Liver (tissue), 9 donors: ENCODE data around the gene HNRNPH3. TPM values are rescaled to one million over a fixed set of nuclear protein-coding genes. Genes with fewer than 3 reads are reported as not detected.

Source experiments
- DNase-seq: peaks from one replicate; pipeline ENCODE4 v3.0.0-alpha.2; 2017; ENCODE audit warnings: low spot score
- H3K27ac ChIP-seq, 2 donors: one replicate each; pipeline ENCODE4 v1.7.0; 2013; ENCODE audit warnings: inconsistent platforms in 2 of 2, low read length in 2 of 2, control low read depth in 1 of 2, low read depth in 1 of 2, mild to moderate bottlenecking in 1 of 2
- H3K27me3 ChIP-seq, 4 donors: one replicate each; pipeline versions ENCODE4 v1.6.1 to v1.7.0; 2013; ENCODE audit warnings: low read length in 3 of 4, inconsistent platforms in 1 of 4, mild to moderate bottlenecking in 1 of 4, moderate library complexity in 1 of 4; ENCODE audit not compliant: control insufficient read depth in 4 of 4, insufficient read depth in 4 of 4
- H3K36me3 ChIP-seq, 4 donors: one replicate each; pipeline versions ENCODE4 v1.6.1 to v1.7.0; 2013; ENCODE audit warnings: low read length in 3 of 4, mild to moderate bottlenecking in 3 of 4, low read depth in 1 of 4, moderate library complexity in 1 of 4; ENCODE audit not compliant: control insufficient read depth in 4 of 4, insufficient read depth in 3 of 4
- H3K4me1 ChIP-seq, 4 donors: one replicate each; pipeline versions ENCODE4 v1.6.1 to v1.7.0; 2013; ENCODE audit warnings: low read length in 3 of 4, mild to moderate bottlenecking in 3 of 4, moderate library complexity in 1 of 4; ENCODE audit not compliant: control insufficient read depth in 4 of 4, insufficient read depth in 4 of 4
- H3K4me3 ChIP-seq, 3 donors: one replicate each; pipeline versions ENCODE4 v1.6.1 to v1.7.0; 2013; ENCODE audit warnings: low read length in 3 of 3, control low read depth in 1 of 3, low read depth in 1 of 3, mild to moderate bottlenecking in 1 of 3
- H3K9ac ChIP-seq, 2 donors: one replicate each; pipeline ENCODE4 v1.7.0; 2013; ENCODE audit warnings: low read length in 2 of 2, mild to moderate bottlenecking in 2 of 2, moderate library complexity in 2 of 2, control low read depth in 1 of 2, low read depth in 1 of 2
- H3K9me3 ChIP-seq, 4 donors: one replicate each; pipeline versions ENCODE4 v1.6.1 to v1.7.0; 2013; ENCODE audit warnings: low read length in 3 of 4; ENCODE audit not compliant: control insufficient read depth in 4 of 4
- FOXA1 ChIP-seq: IDR thresholded peaks from 2 replicates; pipeline ENCODE4 v1.6.1; 2016; ENCODE audit warnings: antibody characterized with exemption
- FOXA2 ChIP-seq: IDR thresholded peaks from 2 replicates; pipeline ENCODE4 v1.6.1; 2016; ENCODE audit warnings: antibody characterized with exemption
- GABPA ChIP-seq, 2 donors: IDR thresholded peaks in 1 of 2; conservative IDR thresholded peaks in 1 of 2; 2 replicates each; pipeline ENCODE4 v1.6.1; 2016; ENCODE audit warnings: antibody characterized with exemption in 2 of 2, mild to moderate bottlenecking in 1 of 2, moderate library complexity in 1 of 2
- HNF4A ChIP-seq, 2 donors: conservative IDR thresholded peaks; 2 replicates each; pipeline ENCODE4 v1.6.1; 2016; ENCODE audit warnings: antibody characterized with exemption in 2 of 2, mild to moderate bottlenecking in 2 of 2
- HNF4G ChIP-seq: IDR thresholded peaks from 2 replicates; pipeline ENCODE4 v1.6.1; 2016; ENCODE audit warnings: antibody characterized with exemption
- RAD21 ChIP-seq, 2 donors: IDR thresholded peaks; 2 replicates each; pipeline ENCODE4 v1.6.1; 2016; ENCODE audit warnings: antibody characterized with exemption in 2 of 2, mild to moderate bottlenecking in 2 of 2
- RXRA ChIP-seq, 2 donors: IDR thresholded peaks; 2 replicates each; pipeline ENCODE4 v1.6.1; 2017 to 2018; ENCODE audit warnings: antibody characterized with exemption in 2 of 2, mild to moderate bottlenecking in 1 of 2
- SP1 ChIP-seq: IDR thresholded peaks from 2 replicates; pipeline ENCODE4 v1.6.1; 2018; ENCODE audit warnings: antibody characterized with exemption, mild to moderate bottlenecking
- TAF1 ChIP-seq: conservative IDR thresholded peaks from 2 replicates; pipeline ENCODE4 v1.6.1; 2016; ENCODE audit warnings: antibody characterized with exemption, mild to moderate bottlenecking
- YY1 ChIP-seq: IDR thresholded peaks from 2 replicates; pipeline ENCODE4 v1.6.1; 2016; ENCODE audit warnings: antibody characterized with exemption, mild to moderate bottlenecking
- WGBS: extraction: QIAGEN DNeasy Blood & Tissue Kit; methylation state at CpG from one replicate; pipeline ENCODE4 v1.1.7; 2013; 5-methylcytosine and 5-hydroxymethylcytosine counted together
- polyA plus RNA-seq, 2 donors: library from polyadenylated mRNA; stranded (reverse) in 1 of 2; unstranded in 1 of 2; fragments of 200-250 nt in 1 of 2; fragments of >200 nt in 1 of 2; fragmentation: Nextera tagmentation in 1 of 2; extraction: Ambion mirVana in 1 of 2; gene quantifications; one replicate each; pipeline versions ENCODE4 v1.2.1 to v1.2.3, GENCODE V29; 2013 to 2015
- total RNA-seq, 2 donors: library from RNA; depleted of rRNA; stranded (reverse); fragments of >200 nt; gene quantifications; one replicate each; pipeline ENCODE4 v1.2.3, GENCODE V29; 2014
- TF ChIP-seq, protein P1 (sequence below): IDR thresholded peaks from 2 replicates; pipeline ENCODE4 v1.6.1; 2016; ENCODE audit warnings: antibody characterized with exemption
- TF ChIP-seq, protein P2 (sequence below): fragments of 150-350 bp; IDR thresholded peaks from 2 replicates; pipeline ENCODE4 v1.5.1; 2017; ENCODE audit warnings: improper control_type of control experiment, low read depth, low read length; ENCODE audit not compliant: missing input control
- donor health status: healthy.
- donor health status: healthy.
- donor health status: healthy.
- donor health status: healthy.
- donor health status: healthy.

The HNRNPH3 gene
- total and polyA plus RNA-seq, 4 donors: 18.2 to 38.4 (median 28.6) TPM

DNA sequence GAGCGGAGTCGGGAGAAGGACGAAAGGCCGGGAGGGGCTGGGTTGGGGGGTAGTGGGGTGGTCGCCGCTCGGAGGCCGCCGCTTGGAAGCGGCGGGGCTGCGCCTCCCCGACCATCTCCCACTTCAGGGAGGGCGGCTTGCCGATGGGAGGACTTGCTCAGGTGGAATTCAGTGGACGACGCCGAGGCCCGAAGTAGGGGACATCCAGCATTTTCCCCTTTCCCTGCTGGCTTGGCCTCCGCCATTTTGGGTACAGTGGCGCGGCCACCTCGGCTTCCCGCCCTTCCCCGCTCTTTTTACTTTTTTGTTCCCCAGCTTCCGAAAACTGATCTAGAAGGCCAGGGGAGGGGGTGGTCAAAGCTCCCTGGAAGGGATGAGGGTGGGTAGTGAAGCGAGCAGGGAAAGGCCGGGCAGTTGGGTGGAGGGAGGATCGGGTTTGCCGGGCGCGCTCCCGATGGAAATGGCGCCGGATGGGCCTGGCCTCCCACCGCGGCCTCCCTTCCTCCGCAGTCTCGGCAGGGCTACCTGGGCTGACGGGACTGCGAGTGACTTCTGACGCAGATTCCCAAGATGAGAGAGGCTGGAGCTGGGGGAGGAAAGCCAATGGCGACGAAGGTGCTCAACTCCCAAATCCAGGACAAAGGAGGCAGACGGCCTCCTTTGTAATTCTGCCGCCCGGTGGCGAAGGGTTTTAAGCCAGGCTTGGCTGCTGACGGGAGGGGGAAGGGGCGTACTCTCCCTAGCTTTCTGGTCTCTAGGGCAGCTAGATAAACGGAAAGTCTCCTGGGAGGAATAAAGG is 594 bp downstream of the HNRNPH3 start, which contains the start of gene PBLD:
Gene PBLD, minus strand, starts transcription at position 670 of the 799 bp plus-strand sequence. CDS start 26,084 bp downstream, outside the sequence.
- Histone ChIP-seq H3K9ac (peak within 1 kb of the TSS; percentile 89 to 99), H3K27me3 (no peaks in the 10 kb centered on the region), H3K36me3 (peaks cover 0 to 2% (median 0%) of the 10 kb centered on the region in 4 donors), H3K4me1 (peaks cover 8 to 56% (median 35%) of the 10 kb centered on the region in 4 donors), H3K27ac (peak within 1 kb of the TSS; percentile 94 to 98), H3K9me3 (no peaks in the 10 kb centered on the region), H3K4me3 (peak within 1 kb of the TSS; percentile 88 to 98 (median 94))
- DNase-seq: peak; percentile 72
- TF ChIP-seq YY1 (peak; percentile 98), FOXA1 (no peak), RXRA (IDR thresholded peaks at IDR 0.05) (peak in 1 of 2 donors; percentile 16), GABPA (IDR thresholded peaks at IDR 0.05 in 1 of 2, conservative IDR thresholded peaks at IDR 0.05 in 1 of 2) (no peak), SP1 (peak; percentile 24), HNF4A (conservative IDR thresholded peaks at IDR 0.05) (no peak), RAD21 (IDR thresholded peaks at IDR 0.05) (peak; percentile 59 to 61), TAF1 (peak; percentile 71)
- TF ChIP-seq, protein P1, sequence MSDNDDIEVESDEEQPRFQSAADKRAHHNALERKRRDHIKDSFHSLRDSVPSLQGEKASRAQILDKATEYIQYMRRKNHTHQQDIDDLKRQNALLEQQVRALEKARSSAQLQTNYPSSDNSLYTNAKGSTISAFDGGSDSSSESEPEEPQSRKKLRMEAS: no peak
- TF ChIP-seq, protein P2, sequence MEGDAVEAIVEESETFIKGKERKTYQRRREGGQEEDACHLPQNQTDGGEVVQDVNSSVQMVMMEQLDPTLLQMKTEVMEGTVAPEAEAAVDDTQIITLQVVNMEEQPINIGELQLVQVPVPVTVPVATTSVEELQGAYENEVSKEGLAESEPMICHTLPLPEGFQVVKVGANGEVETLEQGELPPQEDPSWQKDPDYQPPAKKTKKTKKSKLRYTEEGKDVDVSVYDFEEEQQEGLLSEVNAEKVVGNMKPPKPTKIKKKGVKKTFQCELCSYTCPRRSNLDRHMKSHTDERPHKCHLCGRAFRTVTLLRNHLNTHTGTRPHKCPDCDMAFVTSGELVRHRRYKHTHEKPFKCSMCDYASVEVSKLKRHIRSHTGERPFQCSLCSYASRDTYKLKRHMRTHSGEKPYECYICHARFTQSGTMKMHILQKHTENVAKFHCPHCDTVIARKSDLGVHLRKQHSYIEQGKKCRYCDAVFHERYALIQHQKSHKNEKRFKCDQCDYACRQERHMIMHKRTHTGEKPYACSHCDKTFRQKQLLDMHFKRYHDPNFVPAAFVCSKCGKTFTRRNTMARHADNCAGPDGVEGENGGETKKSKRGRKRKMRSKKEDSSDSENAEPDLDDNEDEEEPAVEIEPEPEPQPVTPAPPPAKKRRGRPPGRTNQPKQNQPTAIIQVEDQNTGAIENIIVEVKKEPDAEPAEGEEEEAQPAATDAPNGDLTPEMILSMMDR: peak; percentile 28
- under 1% methylated on average over 51 of the region's 51 CpGs for WGBS

GRCh38 chr10:68333058-68333395 is 1.2 kb downstream of the HNRNPH3 start:
- peaks cover 0 to 2% (median 0%) of the 10 kb centered on the region in 4 donors for H3K36me3 ChIP-seq
- H3K9me3 ChIP-seq: no peaks in the 10 kb centered on the region
- no peak for DNase-seq
- TF ChIP-seq RXRA (IDR thresholded peaks at IDR 0.05) (no peak), RAD21 (IDR thresholded peaks at IDR 0.05) (no peak), GABPA (IDR thresholded peaks at IDR 0.05 in 1 of 2, conservative IDR thresholded peaks at IDR 0.05 in 1 of 2) (no peak), YY1 (no peak), HNF4G (no peak), FOXA2 (no peak), HNF4A (conservative IDR thresholded peaks at IDR 0.05) (peak in 1 of 2 donors; percentile 17), TAF1 (no peak)
- TF ChIP-seq, protein P2: no peak
- H3K4me3 ChIP-seq: peak overlapping the region; percentile 88 to 98 (median 94)
- WGBS: under 1% methylated on average over 10 of the region's 10 CpGs
- H3K4me1 ChIP-seq: peaks cover 8 to 57% (median 39%) of the 10 kb centered on the region in 4 donors
- peak overlapping the region; percentile 94 to 98 for H3K27ac ChIP-seq
- H3K27me3 ChIP-seq: no peaks in the 10 kb centered on the region
- peak overlapping the region; percentile 89 to 99 for H3K9ac ChIP-seq
